HG03439 (cell line): Measurements from ENCODE around the gene CBY1.

ENCODE experiments used
- ATAC-seq: cut with Tn5 transposase; IDR thresholded peaks from one replicate; pipeline ENCODE4 v1.9.1; 2021; ENCODE audit warnings: mild to moderate bottlenecking, moderate library complexity; ENCODE audit not compliant: unreplicated experiment

CBY1 gene

GRCh38 chr22:38719196-38719595 lies 62.8 kb downstream of the CBY1 start:
- ATAC-seq, result no peak

DNA sequence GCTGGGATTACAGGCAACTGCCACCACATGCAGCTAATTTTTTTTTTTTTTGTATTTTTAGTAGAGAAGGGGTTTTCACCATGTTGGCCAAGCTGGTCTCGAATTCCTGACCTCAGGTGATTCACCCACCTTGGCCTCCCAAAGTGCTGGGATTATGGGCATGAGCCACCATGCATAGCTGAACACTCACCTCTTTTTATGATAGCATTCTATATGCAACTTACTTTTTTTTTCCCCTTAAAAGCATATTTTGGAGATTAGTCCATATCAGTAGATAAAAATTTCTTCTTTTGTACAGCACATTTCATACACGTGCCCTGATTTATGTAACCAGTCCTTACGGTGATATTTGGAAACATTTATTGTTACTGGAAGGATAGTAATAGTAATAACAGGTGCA lies 63.9 kb downstream of the CBY1 start:
- ATAC-seq, result no peak

GRCh38 chr22:38721551-38721950 lies 65.1 kb downstream of the CBY1 start:
- ATAC-seq, result no peak
